Mesendoderm (in vitro differentiated cells): Measurements from ENCODE around the gene CABCOCO1.
A peak's percentile ranks its signal among the peaks of the same experiment; 100 is the strongest.

ENCODE experiments used
- DNase-seq: peaks from one replicate; pipeline ENCODE4 v3.0.0; 2013
- H2AK5ac ChIP-seq: 2 replicates; pipeline ENCODE4 v1.6.1; 2013; ENCODE audit warnings: low read length, inconsistent platforms
- H2BK120ac ChIP-seq: 2 replicates; pipeline ENCODE4 v1.6.1; 2013; ENCODE audit warnings: low read depth, mild to moderate bottlenecking, low read length, moderate library complexity, mixed read lengths
- H2BK15ac ChIP-seq: replicated peaks from 2 replicates; pipeline ENCODE4 v1.6.1; 2013; ENCODE audit warnings: low read depth, mild to moderate bottlenecking, moderate library complexity
- H2BK5ac ChIP-seq: 2 replicates; pipeline ENCODE4 v1.6.1; 2013; ENCODE audit warnings: low read length, inconsistent platforms
- H3K18ac ChIP-seq: 2 replicates; pipeline ENCODE4 v1.6.1; 2013; ENCODE audit warnings: mild to moderate bottlenecking, low read length, mixed read lengths
- H3K23ac ChIP-seq: one replicate; pipeline ENCODE4 v1.6.1; 2013; ENCODE audit warnings: low read length
- H3K27ac ChIP-seq: 2 replicates; pipeline ENCODE4 v1.5.1; 2013; ENCODE audit warnings: low read depth, mild to moderate bottlenecking, inconsistent platforms, low read length, moderate library complexity
- H3K27me3 ChIP-seq: 2 replicates; pipeline ENCODE4 v1.6.1; 2013; ENCODE audit warnings: low read length, control low read depth, mild to moderate bottlenecking, inconsistent platforms; ENCODE audit not compliant: insufficient read depth, poor library complexity
- H3K36me3 ChIP-seq: 2 replicates; pipeline ENCODE4 v1.6.1; 2013; ENCODE audit warnings: low read length, inconsistent platforms; ENCODE audit not compliant: control insufficient read depth, insufficient read depth
- H3K4ac ChIP-seq: one replicate; pipeline ENCODE4 v1.6.1; 2013; ENCODE audit warnings: low read depth, mild to moderate bottlenecking, low read length, moderate library complexity
- H3K4me1 ChIP-seq: 2 replicates; pipeline ENCODE4 v1.6.1; 2013; ENCODE audit warnings: low read depth, low read length, inconsistent platforms; ENCODE audit not compliant: control insufficient read depth
- H3K4me2 ChIP-seq: 2 replicates; pipeline ENCODE4 v1.6.1; 2013; ENCODE audit warnings: low read length
- H3K4me3 ChIP-seq: 2 replicates; pipeline ENCODE4 v1.5.1; 2013; ENCODE audit warnings: mild to moderate bottlenecking, low read length
- H3K56ac ChIP-seq: one replicate; pipeline ENCODE4 v1.6.1; 2013; ENCODE audit warnings: low read length
- H3K79me1 ChIP-seq: 2 replicates; pipeline ENCODE4 v1.6.1; 2013; ENCODE audit warnings: low read length, inconsistent platforms
- H3K79me2 ChIP-seq: 2 replicates; pipeline ENCODE4 v1.6.1; 2013; ENCODE audit warnings: mild to moderate bottlenecking, low read length; ENCODE audit not compliant: control insufficient read depth, insufficient read depth
- H3K9ac ChIP-seq: 2 replicates; pipeline ENCODE4 v1.6.1; 2013; ENCODE audit warnings: low read length, inconsistent platforms
- H4K5ac ChIP-seq: one replicate; pipeline ENCODE4 v1.6.1; 2013; ENCODE audit warnings: low read length
- H4K8ac ChIP-seq: one replicate; pipeline ENCODE4 v1.6.1; 2013; ENCODE audit warnings: low read depth, mild to moderate bottlenecking, control low read depth, low read length, moderate library complexity
- WGBS: extraction: QIAGEN DNeasy Blood & Tissue Kit; methylation state at CpG from one replicate; pipeline ENCODE4 v1.1.7; 2013; ENCODE audit warnings: low lambda C conversion rate, missing lambda C conversion rate; ENCODE audit not compliant: insufficient coverage; ENCODE audit errors: extremely low coverage; 5-methylcytosine and 5-hydroxymethylcytosine counted together

CABCOCO1 gene

GRCh38 chr10:61778137-61778536, 115.4 kb downstream of the CABCOCO1 start:
- H2BK120ac ChIP-seq = no peak overlapping the region
- H2BK15ac ChIP-seq = no peak overlapping the region
- H3K4me3 ChIP-seq = no peak overlapping the region
- no peak for DNase-seq
- H3K4ac ChIP-seq = no peak overlapping the region
- no peaks in the 10 kb centered on the region for H3K79me2 ChIP-seq
- H3K27me3 ChIP-seq = no peaks in the 10 kb centered on the region
- H3K27ac ChIP-seq = no peak overlapping the region
- no peak overlapping the region for H2BK5ac ChIP-seq
- no peaks in the 10 kb centered on the region for H3K36me3 ChIP-seq
- H3K18ac ChIP-seq = no peak overlapping the region
- H4K5ac ChIP-seq = no peak overlapping the region
- no peak overlapping the region for H3K23ac ChIP-seq
- no peak overlapping the region for H2AK5ac ChIP-seq
- H3K4me1 ChIP-seq = no peaks in the 10 kb centered on the region
- H4K8ac ChIP-seq = no peak overlapping the region
- H3K79me1 ChIP-seq = no peaks in the 10 kb centered on the region
- H3K9ac ChIP-seq = no peak overlapping the region
- no peak overlapping the region for H3K4me2 ChIP-seq
- H3K56ac ChIP-seq = no peak overlapping the region

DNA sequence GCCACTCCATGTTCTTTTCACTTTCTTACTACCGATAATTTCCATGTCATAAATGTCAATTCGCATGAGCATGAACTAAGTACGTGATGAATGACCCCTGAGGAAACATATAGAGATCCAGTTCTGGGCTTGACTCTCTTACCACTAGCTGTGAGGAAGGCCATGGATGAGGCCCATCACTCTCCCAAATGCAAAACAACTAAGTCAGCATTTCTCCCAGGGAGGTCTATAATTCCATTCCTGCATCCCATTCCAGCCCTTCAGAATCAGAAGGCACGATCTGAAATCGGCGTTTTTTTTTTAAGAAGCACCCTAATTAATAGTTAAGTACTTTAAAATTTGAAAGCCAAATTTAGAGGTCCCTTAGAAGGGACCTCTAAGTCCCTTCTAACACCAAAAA, 116.5 kb downstream of the CABCOCO1 start:
- H3K56ac ChIP-seq = no peak overlapping the region
- H3K79me2 ChIP-seq = no peaks in the 10 kb centered on the region
- H3K9ac ChIP-seq = no peak overlapping the region
- no peak overlapping the region for H3K23ac ChIP-seq
- no peak overlapping the region for H2BK120ac ChIP-seq
- WGBS = no CpG with 5 or more reads among the region's 6 CpGs
- no peak overlapping the region for H3K27ac ChIP-seq
- H3K4me2 ChIP-seq = no peak overlapping the region
- H3K36me3 ChIP-seq = no peaks in the 10 kb centered on the region
- no peak overlapping the region for H2BK15ac ChIP-seq
- H3K79me1 ChIP-seq = no peaks in the 10 kb centered on the region
- no peaks in the 10 kb centered on the region for H3K27me3 ChIP-seq
- H3K18ac ChIP-seq = no peak overlapping the region
- no peak overlapping the region for H4K5ac ChIP-seq
- H2AK5ac ChIP-seq = no peak overlapping the region
- H3K4me1 ChIP-seq = no peaks in the 10 kb centered on the region
- no peak overlapping the region for H2BK5ac ChIP-seq
- no peak overlapping the region for H3K4ac ChIP-seq
- DNase-seq = no peak
- no peak overlapping the region for H3K4me3 ChIP-seq
- no peak overlapping the region for H4K8ac ChIP-seq

- H3K4ac ChIP-seq = no peak overlapping the region
- no peak overlapping the region for H2BK15ac ChIP-seq
- H3K79me2 ChIP-seq = no peaks in the 10 kb centered on the region
- no peak overlapping the region for H2BK5ac ChIP-seq
- DNase-seq = peak; percentile 59
- no CpG with 5 or more reads among the region's 9 CpGs for WGBS
- H4K8ac ChIP-seq = no peak overlapping the region
- H3K27me3 ChIP-seq = no peaks in the 10 kb centered on the region
- H2BK120ac ChIP-seq = no peak overlapping the region
- H3K79me1 ChIP-seq = no peaks in the 10 kb centered on the region
- H3K56ac ChIP-seq = no peak overlapping the region
- no peaks in the 10 kb centered on the region for H3K36me3 ChIP-seq
- H3K9ac ChIP-seq = no peak overlapping the region
- H3K4me2 ChIP-seq = no peak overlapping the region
- H3K23ac ChIP-seq = no peak overlapping the region
- H3K18ac ChIP-seq = no peak overlapping the region
- no peak overlapping the region for H3K4me3 ChIP-seq
- no peak overlapping the region for H2AK5ac ChIP-seq
- no peak overlapping the region for H3K27ac ChIP-seq
- H3K4me1 ChIP-seq = no peaks in the 10 kb centered on the region
- no peak overlapping the region for H4K5ac ChIP-seq
Measured at GRCh38 chr10:61779950-61780659, 117.4 kb downstream of the CABCOCO1 start.

DNA sequence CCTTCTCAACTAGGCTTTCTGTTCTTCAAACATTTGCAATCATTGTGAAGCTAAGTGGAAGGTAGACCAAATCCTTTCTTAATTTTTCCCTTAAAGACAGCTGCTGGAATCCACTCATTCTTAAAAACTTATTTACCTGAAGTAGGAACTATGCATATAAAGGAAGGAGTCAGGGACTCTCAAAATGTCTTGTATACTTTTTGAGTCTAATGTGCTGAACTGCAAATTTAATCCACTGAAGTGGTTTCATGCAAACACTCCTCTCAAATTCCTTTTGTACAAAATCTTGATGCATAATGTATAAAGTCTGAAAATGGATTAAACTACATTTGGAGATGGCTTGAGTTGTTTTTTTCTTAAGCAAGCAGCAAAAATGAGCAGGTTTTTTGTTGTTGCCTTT, 118.0 kb downstream of the CABCOCO1 start:
- Histone ChIP-seq H3K56ac (no peak overlapping the region), H4K5ac (no peak overlapping the region), H3K27me3 (no peaks in the 10 kb centered on the region), H4K8ac (no peak overlapping the region), H3K79me2 (no peaks in the 10 kb centered on the region), H2BK15ac (no peak overlapping the region), H3K27ac (no peak overlapping the region), H3K36me3 (no peaks in the 10 kb centered on the region), H3K9ac (no peak overlapping the region), H3K4me1 (no peaks in the 10 kb centered on the region), H3K4me3 (no peak overlapping the region), H2BK120ac (no peak overlapping the region), H3K79me1 (no peaks in the 10 kb centered on the region), H3K4ac (no peak overlapping the region), H3K18ac (no peak overlapping the region), H3K4me2 (no peak overlapping the region), H3K23ac (no peak overlapping the region), H2BK5ac (no peak overlapping the region), H2AK5ac (no peak overlapping the region)
- DNase-seq = no peak

GRCh38 chr10:61781969-61782403, 119.3 kb downstream of the CABCOCO1 start:
- Histone ChIP-seq H2BK5ac (no peak overlapping the region), H4K8ac (no peak overlapping the region), H3K27ac (no peak overlapping the region), H3K79me2 (no peaks in the 10 kb centered on the region), H3K9ac (no peak overlapping the region), H3K4me1 (no peaks in the 10 kb centered on the region), H4K5ac (no peak overlapping the region), H2BK120ac (no peak overlapping the region), H3K27me3 (no peaks in the 10 kb centered on the region), H2AK5ac (no peak overlapping the region), H3K4ac (no peak overlapping the region), H3K79me1 (no peaks in the 10 kb centered on the region), H3K56ac (no peak overlapping the region), H3K23ac (no peak overlapping the region), H3K4me2 (no peak overlapping the region), H2BK15ac (no peak overlapping the region), H3K4me3 (no peak overlapping the region), H3K18ac (no peak overlapping the region), H3K36me3 (no peaks in the 10 kb centered on the region)
- DNase-seq = no peak

DNA sequence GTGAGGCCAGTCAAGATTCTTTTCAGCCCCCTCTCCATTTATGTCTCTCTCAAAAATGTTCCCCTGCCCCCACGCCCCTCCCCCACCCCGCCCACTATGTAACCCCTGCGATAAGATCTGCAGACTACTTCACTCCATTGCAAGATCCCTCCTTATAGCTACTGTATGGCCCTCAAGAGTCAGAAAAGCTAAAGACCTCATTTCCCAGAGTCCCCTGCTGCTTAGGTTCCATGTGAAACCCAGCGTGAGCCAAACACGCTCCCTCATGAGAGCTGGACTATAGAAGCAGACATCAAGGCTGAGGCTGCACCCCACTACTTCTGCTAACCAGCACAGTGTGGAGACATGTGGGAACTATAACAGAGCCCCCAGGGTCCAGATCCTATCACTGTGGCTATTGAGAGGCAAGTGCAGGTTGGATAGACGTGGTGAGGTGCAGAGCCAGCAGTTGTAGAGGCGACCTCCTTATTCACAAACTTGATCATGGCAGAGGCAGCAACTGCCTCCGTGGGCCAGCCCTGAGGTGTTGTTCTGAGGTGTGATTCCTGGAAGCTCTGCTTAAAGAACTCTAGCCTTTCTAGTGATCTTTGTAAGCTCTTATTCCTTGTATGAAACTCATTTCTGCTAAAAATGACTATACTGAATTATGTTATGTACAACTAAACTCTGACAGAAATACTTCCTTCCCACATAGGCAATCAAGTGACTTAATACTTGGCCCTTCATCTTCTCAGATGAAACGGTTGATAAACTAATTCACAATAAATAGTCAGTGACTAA, 121.8 kb downstream of the CABCOCO1 start:
- H3K4me2 ChIP-seq = no peak overlapping the region
- no peak overlapping the region for H3K56ac ChIP-seq
- no peak overlapping the region for H4K5ac ChIP-seq
- no peak overlapping the region for H2BK120ac ChIP-seq
- no peak for DNase-seq
- H3K36me3 ChIP-seq = no peaks in the 10 kb centered on the region
- no peak overlapping the region for H3K9ac ChIP-seq
- no peak overlapping the region for H3K4me3 ChIP-seq
- H4K8ac ChIP-seq = no peak overlapping the region
- H3K27ac ChIP-seq = no peak overlapping the region
- no peaks in the 10 kb centered on the region for H3K79me2 ChIP-seq
- H3K79me1 ChIP-seq = no peaks in the 10 kb centered on the region
- no peak overlapping the region for H3K18ac ChIP-seq
- no peaks in the 10 kb centered on the region for H3K4me1 ChIP-seq
- WGBS = no CpG with 5 or more reads among the region's 9 CpGs
- H2AK5ac ChIP-seq = no peak overlapping the region
- no peak overlapping the region for H3K4ac ChIP-seq
- H2BK15ac ChIP-seq = no peak overlapping the region
- H3K23ac ChIP-seq = no peak overlapping the region
- no peaks in the 10 kb centered on the region for H3K27me3 ChIP-seq
- H2BK5ac ChIP-seq = no peak overlapping the region
